GM20000 (cell line): ENCODE data around the gene KIF6.

ENCODE experiments used
- DNase-seq: peaks from one replicate; pipeline ENCODE4 v3.0.0; 2012; ENCODE audit warnings: low spot score
- TF ChIP-seq, protein P1 (sequence below): IDR thresholded peaks from 2 replicates; pipeline ENCODE4 v1.5.1; 2012; ENCODE audit warnings: mild to moderate bottlenecking, control low read depth; ENCODE audit errors: extremely low read depth, missing control alignments

KIF6 gene

DNA sequence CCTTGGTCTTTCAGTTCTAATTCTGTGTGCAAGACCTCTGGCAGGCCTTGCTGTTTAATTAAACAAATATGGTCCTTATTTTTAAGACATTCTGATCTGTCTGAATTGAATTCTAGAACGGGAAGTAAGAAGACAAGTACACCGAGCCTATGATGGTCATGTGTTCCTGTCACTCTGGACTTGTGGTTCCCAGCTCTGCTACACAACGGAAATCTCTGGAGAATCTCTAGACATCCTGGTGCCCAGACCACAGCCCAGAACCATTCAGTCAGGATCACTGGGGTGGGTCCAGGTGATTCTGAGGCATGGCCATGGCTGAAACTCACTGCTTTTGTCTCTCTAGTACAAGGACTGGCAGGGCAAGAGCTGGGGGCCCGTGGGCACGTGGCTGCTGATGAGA, 386.8 kb downstream of the KIF6 start:
- no peak for DNase-seq
- TF ChIP-seq, protein P1, sequence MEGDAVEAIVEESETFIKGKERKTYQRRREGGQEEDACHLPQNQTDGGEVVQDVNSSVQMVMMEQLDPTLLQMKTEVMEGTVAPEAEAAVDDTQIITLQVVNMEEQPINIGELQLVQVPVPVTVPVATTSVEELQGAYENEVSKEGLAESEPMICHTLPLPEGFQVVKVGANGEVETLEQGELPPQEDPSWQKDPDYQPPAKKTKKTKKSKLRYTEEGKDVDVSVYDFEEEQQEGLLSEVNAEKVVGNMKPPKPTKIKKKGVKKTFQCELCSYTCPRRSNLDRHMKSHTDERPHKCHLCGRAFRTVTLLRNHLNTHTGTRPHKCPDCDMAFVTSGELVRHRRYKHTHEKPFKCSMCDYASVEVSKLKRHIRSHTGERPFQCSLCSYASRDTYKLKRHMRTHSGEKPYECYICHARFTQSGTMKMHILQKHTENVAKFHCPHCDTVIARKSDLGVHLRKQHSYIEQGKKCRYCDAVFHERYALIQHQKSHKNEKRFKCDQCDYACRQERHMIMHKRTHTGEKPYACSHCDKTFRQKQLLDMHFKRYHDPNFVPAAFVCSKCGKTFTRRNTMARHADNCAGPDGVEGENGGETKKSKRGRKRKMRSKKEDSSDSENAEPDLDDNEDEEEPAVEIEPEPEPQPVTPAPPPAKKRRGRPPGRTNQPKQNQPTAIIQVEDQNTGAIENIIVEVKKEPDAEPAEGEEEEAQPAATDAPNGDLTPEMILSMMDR, result no peak

DNA sequence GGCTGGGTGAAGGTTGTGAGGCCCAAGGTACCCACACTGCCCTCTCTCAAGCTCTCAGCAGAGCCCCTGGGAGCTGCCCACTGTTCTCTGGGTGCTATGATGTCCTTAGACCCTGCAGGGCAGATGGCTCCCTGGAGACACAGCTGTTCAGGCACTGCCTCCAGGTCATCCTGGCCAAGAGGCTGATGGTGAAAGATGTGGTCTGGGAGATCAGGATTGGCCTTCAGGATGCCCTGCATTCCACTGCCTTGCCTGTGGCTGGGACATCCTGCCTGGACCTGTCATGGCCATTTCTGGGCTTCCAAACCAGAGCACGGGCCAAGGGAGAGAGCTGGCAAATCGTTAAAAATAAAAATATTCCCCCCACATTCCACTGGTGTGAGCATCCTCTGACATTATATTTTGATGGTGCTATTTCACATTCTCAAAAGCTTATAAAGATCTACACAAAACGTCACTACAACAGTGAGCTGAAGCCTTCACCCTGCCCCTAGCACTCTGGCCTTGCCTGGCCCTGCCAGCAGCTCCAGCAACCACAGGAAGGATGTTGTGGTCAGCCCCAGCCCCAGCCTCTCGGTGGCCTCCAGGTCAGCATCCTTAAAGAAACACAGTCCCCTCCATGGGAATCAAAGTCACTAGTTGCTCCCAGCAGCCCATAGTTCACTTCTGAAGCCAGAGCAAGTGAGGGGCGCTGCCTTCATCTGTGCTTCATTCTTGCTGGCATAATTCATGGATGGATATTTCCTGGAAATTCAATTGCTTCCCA, 389.2 kb downstream of the KIF6 start:
- TF ChIP-seq, protein P1, result no peak
- DNase-seq, result no peak

DNA sequence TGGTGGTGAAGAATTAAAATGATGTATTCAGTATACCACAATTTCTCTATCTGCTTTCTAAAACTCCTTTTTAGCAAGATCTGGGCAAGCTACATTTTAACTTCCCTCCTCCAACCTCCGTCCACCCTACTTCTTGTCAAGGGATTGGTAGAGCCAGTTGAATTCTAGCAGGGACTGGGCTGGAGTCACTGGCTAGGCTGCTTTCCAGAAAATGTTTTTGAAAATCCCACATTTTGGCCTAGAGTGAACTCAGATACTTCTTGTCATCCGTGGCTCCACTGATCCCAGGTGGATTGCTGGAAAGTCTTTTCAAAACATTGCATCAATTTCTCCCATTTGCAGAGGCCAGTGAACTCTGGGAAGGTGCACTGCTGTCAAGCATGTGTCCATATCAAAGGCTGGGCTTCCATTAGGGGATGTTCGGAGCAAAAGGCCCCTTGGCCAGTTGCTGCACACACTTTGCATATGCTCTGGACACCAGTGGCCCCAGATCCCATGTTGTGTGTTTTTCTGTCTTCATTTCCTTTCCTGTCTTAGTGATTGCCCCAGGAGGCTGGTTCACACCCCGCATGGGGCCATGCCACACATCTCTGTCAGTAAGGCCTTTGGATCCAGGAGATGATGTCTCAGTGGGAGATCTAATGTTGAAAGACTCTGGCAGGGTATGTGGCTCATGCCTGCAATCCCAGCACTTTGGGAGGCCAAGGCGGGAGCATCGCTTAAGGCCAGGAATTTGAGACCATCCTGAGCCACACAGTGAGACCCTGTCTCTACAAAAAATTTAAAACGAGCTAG, 391.4 kb downstream of the KIF6 start:
- TF ChIP-seq, protein P1, result no peak
- DNase-seq, result no peak

DNA sequence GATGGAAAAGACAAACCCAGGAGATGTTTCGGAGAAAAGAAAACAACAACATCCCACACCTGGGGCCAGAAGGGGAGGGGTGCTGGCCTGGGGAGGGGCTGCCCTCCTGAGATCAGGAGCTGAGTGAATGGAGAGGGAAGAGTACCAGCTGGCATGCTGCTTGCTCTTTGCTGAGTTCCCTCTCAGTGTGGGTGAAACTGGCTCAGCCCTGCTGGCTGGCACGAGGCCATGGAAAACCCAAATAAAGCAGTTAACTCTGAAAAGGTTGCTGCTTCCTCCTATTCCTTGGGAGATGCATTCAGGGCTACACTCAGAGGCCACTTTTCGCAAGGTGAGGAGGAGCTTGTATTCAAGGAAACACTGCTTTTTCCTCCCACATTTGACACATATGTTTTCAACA, 394.7 kb downstream of the KIF6 start:
- TF ChIP-seq, protein P1, result no peak
- DNase-seq, result no peak

DNA sequence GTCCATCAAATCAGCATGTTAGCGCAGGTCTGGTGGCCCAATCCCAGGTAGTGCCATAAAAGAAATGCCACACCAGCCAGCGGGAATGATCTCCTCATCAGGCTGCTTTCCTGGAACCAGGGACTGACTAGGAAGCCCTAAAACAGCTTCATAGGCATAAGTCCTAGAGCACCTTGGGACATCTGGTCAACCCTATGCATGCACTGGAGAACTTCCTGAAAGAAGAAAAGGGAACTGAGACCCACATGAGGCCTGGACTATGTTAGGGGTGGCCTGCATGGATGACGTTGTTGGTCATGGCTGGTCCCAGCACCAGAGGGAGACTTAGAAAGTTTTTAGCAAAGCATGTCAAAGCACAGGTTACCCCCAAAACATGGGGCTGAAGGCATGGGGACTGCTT, 395.2 kb downstream of the KIF6 start:
- TF ChIP-seq, protein P1, result no peak
- DNase-seq, result peak; percentile 64

DNA sequence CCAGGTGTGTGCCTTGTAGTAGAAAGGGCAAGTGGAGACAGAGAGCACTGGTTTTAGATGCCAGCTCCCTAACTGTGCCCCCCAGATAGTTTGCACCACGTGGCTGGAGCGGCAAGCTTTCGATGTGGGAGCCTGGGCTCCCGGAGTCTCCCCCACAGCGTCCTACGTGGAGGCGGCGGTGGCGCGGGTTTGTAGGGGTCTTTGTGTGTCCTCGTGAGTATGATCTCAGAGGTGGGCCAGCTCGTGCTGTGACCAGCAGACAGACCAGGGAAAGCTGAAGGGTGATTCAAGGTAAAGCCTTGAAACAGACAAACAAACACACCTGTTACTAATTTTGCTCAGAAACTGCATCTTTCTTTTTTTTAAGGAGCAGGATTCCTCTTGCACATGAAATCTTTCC, 397.1 kb downstream of the KIF6 start:
- DNase-seq, result no peak
- TF ChIP-seq, protein P1, result no peak

DNA sequence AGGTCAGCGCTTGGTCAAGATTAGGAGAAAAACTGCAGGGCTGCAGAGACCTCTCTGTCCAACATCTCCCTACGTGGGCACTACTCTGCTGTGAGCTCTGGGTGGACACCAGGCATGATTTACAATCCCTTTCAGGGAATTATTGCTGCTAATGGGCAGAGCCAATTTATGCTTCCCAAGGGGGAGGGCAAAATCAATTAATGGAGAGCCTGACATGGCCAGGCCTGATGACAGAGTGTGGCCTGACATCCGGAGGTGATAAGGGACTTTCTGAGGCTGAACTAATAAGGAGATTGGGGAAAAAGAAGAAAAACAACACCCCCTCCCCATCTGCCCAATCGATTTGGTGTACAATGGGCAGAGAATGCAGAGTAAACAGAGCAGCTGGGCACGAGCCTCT, 397.7 kb downstream of the KIF6 start:
- no peak for DNase-seq
- TF ChIP-seq, protein P1, result no peak
